ENCODE measurements around the gene ATG9B. TPM values are rescaled to one million over a fixed set of nuclear protein-coding genes. Genes with fewer than 3 reads are reported as not detected.

Gene ATG9B
- total and polyA plus RNA-seq, 9 of the 15 experiments (the other 6 are each of a cell fraction or from before 2014, with no cell fraction given) = 0.29 to 8.0 (median 2.1) TPM

DNA sequence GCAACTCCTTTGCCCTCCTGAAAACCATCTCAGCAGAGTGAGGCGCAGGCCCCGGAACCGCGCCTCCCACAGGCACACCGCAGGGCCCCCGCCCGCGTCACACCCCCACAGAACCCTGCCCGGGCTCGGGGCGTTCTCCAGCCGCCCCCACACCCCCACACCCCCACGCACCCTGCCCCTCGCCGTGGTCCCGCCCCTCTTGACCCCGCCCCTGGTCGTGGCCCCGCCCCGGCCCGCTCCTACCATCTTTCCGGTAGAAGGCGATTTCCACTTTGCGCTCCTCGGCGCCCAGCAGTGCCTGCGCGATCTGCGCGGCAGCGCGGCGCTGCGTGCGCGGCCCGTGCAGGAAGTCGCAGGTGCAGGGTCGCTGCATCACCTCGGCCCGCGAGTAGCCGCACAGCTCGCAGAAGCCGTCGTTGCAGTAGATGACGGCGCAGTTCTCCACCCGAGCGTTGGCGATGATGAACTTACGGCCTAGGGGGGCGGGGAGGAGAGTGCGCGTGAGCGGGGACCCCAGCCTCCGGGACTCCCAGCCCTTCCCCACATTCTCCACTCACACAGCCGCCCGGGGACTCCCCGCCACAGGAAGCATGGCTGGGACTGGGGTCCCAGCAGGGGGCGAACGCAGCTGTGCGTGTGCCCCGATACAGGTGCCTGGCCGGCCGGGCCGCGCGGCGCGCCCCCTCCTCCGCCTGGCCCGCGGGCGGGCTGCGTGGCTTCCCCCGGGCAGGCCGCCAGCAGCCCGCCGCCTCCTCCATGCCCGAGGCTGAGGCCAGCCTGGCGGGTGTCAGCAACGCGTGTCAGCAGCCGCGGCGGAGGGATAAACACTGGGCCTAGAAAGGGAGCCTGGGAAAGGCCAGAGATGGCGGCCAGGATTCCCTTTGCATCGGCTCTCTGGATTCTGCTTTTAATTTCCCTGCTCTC lies 49.6 kb downstream of the ATG9B start (continued):
- TF ChIP-seq, protein P1, sequence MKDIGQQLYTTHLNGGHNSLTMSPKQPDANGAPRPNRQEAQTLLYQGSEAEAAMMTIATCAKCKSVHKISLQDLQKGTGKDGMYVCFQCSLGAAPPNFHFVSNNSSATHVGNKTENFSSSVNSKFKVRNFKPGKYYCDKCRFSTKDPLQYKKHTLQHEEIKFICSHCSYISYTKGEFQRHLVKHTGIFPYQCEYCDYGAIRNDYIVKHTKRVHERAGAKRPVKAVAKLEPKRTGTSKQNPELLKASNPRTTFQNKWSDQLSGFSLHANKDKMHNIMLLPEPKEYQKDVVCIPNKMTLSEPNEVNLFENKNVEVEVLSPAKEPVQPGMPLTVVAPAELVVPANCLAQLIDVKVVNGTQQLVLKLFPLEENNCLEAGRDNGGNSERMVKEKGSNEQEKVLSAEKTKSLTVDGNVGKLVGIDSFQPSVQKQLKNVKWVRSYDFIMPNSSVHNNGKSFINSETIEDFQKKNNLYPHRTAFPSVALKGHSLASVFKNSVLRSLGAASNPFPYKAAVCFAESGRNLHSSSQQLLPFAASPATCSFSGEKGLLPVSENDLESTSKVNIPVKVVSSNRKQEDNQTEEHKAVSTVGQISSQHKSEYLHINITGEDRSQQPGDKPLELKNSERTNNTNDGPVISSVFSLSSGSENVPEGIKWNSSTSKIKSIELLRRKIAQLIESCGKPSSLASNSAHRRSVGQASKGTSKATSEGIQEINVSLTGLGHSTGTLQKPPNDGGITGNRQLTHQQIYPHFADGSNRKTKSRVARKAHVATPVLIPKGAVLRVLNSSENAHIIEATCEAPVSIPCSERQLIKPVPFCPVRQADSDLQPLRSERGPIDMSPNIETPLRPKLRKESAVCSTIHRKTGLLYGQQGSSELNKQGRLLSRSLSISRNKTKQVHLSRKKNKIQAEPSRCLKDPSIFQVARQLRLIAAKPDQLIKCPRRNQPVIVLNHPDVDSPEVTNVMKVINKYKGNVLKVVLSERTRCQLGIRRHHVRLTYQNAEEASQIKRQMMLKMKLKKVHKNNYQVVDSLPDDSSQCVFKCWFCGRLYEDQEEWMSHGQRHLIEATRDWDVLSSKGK (CRISPR knock-in tag; IDR thresholded peaks at IDR 0.05) = no peak
- TF ChIP-seq MAZ (CRISPR knock-in tag; conservative IDR thresholded peaks at IDR 0.05 in 1 of 2, IDR thresholded peaks at IDR 0.05 in 1 of 2) (peak; percentile 62 to 85; a peak in 3 of 4 replicates), BCOR (IDR thresholded peaks at IDR 0.05) (peak; percentile 77), ZNF644 (tag; IDR thresholded peaks at IDR 0.05; ENCODE audit: low read depth) (no peak; the same call in 1 of the 2 replicates), RB1 (IDR thresholded peaks at IDR 0.05; ENCODE audit: low read depth) (peak; percentile 82), ZFX (CRISPR knock-in tag; IDR thresholded peaks at IDR 0.05) (peak; percentile 71), GABPA (tag; conservative IDR thresholded peaks at IDR 0.05; ENCODE audit: low read depth) (peak; percentile 77), CREM (IDR thresholded peaks at IDR 0.05; ENCODE audit: low read depth) (peak; percentile 66)
- TF ChIP-seq, protein P2, sequence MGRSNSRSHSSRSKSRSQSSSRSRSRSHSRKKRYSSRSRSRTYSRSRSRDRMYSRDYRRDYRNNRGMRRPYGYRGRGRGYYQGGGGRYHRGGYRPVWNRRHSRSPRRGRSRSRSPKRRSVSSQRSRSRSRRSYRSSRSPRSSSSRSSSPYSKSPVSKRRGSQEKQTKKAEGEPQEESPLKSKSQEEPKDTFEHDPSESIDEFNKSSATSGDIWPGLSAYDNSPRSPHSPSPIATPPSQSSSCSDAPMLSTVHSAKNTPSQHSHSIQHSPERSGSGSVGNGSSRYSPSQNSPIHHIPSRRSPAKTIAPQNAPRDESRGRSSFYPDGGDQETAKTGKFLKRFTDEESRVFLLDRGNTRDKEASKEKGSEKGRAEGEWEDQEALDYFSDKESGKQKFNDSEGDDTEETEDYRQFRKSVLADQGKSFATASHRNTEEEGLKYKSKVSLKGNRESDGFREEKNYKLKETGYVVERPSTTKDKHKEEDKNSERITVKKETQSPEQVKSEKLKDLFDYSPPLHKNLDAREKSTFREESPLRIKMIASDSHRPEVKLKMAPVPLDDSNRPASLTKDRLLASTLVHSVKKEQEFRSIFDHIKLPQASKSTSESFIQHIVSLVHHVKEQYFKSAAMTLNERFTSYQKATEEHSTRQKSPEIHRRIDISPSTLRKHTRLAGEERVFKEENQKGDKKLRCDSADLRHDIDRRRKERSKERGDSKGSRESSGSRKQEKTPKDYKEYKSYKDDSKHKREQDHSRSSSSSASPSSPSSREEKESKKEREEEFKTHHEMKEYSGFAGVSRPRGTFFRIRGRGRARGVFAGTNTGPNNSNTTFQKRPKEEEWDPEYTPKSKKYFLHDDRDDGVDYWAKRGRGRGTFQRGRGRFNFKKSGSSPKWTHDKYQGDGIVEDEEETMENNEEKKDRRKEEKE (IDR thresholded peaks at IDR 0.05; ENCODE audit: borderline replicate concordance in 1 of 2, control insufficient read depth in 1 of 2, low read depth in 2 of 2, low read length in 1 of 2) = 0 out of 4 replicates have a peak, but pooled peaks of 1 of the 2 experiments have one; percentile 47
- TF ChIP-seq, protein P3, sequence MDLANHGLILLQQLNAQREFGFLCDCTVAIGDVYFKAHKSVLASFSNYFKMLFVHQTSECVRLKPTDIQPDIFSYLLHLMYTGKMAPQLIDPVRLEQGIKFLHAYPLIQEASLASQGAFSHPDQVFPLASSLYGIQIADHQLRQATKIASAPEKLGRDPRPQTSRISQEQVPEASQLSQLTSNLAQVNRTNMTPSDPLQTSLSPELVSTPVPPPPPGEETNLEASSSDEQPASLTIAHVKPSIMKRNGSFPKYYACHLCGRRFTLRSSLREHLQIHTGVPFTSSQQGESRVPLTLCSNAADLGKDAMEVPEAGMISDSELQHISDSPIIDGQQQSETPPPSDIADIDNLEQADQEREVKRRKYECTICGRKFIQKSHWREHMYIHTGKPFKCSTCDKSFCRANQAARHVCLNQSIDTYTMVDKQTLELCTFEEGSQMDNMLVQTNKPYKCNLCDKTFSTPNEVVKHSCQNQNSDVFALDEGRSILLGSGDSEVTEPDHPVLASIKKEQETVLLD (IDR thresholded peaks at IDR 0.05) = peak; percentile 78; the same call in 1 of the 2 replicates
- TF ChIP-seq, protein P4, sequence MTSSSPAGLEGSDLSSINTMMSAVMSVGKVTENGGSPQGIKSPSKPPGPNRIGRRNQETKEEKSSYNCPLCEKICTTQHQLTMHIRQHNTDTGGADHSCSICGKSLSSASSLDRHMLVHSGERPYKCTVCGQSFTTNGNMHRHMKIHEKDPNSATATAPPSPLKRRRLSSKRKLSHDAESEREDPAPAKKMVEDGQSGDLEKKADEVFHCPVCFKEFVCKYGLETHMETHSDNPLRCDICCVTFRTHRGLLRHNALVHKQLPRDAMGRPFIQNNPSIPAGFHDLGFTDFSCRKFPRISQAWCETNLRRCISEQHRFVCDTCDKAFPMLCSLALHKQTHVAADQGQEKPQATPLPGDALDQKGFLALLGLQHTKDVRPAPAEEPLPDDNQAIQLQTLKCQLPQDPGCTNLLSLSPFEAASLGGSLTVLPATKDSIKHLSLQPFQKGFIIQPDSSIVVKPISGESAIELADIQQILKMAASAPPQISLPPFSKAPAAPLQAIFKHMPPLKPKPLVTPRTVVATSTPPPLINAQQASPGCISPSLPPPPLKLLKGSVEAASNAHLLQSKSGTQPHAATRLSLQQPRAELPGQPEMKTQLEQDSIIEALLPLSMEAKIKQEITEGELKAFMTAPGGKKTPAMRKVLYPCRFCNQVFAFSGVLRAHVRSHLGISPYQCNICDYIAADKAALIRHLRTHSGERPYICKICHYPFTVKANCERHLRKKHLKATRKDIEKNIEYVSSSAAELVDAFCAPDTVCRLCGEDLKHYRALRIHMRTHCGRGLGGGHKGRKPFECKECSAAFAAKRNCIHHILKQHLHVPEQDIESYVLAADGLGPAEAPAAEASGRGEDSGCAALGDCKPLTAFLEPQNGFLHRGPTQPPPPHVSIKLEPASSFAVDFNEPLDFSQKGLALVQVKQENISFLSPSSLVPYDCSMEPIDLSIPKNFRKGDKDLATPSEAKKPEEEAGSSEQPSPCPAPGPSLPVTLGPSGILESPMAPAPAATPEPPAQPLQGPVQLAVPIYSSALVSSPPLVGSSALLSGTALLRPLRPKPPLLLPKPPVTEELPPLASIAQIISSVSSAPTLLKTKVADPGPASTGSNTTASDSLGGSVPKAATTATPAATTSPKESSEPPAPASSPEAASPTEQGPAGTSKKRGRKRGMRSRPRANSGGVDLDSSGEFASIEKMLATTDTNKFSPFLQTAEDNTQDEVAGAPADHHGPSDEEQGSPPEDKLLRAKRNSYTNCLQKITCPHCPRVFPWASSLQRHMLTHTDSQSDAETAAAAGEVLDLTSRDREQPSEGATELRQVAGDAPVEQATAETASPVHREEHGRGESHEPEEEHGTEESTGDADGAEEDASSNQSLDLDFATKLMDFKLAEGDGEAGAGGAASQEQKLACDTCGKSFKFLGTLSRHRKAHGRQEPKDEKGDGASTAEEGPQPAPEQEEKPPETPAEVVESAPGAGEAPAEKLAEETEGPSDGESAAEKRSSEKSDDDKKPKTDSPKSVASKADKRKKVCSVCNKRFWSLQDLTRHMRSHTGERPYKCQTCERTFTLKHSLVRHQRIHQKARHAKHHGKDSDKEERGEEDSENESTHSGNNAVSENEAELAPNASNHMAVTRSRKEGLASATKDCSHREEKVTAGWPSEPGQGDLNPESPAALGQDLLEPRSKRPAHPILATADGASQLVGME (CRISPR knock-in tag; IDR thresholded peaks at IDR 0.05) = peak; percentile 88
